ENCODE data around the gene GDF7.

Gene GDF7

DNA sequence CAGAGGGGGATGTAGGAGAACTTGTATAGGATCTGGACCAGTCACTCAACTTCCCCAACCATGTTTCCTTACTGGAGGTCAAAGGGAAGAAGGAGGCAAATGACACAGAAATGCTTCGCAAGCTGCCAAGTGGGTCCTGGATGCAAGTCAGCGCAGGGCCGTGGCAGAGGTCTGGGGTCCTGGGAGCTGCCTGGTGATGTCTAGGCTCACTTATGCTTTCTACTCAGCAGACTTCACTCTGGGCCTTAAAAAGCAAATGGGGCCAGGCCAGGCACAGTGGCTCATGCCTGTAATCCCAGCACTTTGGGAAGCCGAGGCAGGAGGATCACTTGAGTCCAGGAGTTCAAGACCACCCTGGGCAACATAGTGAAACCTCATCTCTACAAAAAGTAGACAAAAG, 36.0 kb upstream of the GDF7 start:
- Histone ChIP-seq H3K27me3 (replicated peaks; ENCODE audit: control insufficient read depth, insufficient read depth, low read length) (no peaks in the 10 kb centered on the region), H3K36me3 (ENCODE audit: control insufficient read depth, insufficient read depth, low read length, severe bottlenecking) (peaks cover 4% of the 10 kb centered on the region), H3K4me3 (ENCODE audit: low read length) (no peak overlapping the region), H3K9me3 (ENCODE audit: control insufficient read depth, low read length) (no peaks in the 10 kb centered on the region), H3K4me1 (ENCODE audit: control insufficient read depth, insufficient read depth, low read length) (peaks cover 26% of the 10 kb centered on the region), H3K9ac (ENCODE audit: low read length) (no peak overlapping the region)
- DNase-seq (ENCODE audit: low read depth), result no peak

DNA sequence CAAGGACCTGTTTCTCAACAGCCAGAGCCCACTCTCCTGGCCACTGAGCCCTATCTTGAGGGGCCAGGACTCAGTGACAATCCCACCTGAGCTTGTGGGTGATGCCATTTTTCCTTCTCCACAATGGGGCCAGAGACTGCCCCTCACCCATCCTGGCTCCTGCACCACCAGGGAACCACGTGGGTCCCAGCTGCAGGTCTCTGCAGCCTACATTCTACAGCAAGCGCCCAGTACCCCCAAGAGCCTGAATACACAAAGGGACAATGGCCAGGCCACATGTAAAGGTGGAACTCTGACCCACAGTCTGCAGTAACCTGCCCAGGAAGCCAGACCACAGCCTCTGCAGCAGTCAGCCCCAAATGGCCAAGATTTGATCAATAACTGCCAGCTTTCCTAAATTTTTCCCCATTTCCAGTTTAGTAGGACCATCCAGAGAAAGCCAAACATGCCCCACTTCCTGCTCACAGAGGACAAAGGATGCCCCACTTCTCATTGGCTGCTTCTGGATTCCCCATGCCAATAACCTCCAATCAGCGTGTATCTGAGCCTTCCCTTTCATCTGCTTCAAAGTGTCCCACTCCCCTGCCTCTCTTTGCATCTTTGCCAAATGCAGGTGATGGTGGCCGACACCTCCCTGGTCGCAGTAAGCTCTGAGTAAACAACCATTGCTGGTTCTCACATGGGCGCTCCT, 35.2 kb upstream of the GDF7 start:
- Histone ChIP-seq H3K36me3 (ENCODE audit: control insufficient read depth, insufficient read depth, low read length, severe bottlenecking) (peaks cover 4% of the 10 kb centered on the region), H3K27me3 (replicated peaks; ENCODE audit: control insufficient read depth, insufficient read depth, low read length) (no peaks in the 10 kb centered on the region), H3K9me3 (ENCODE audit: control insufficient read depth, low read length) (no peaks in the 10 kb centered on the region), H3K9ac (ENCODE audit: low read length) (no peak overlapping the region), H3K4me1 (ENCODE audit: control insufficient read depth, insufficient read depth, low read length) (peaks cover 31% of the 10 kb centered on the region), H3K4me3 (ENCODE audit: low read length) (no peak overlapping the region)
- DNase-seq (ENCODE audit: low read depth), result no peak

DNA sequence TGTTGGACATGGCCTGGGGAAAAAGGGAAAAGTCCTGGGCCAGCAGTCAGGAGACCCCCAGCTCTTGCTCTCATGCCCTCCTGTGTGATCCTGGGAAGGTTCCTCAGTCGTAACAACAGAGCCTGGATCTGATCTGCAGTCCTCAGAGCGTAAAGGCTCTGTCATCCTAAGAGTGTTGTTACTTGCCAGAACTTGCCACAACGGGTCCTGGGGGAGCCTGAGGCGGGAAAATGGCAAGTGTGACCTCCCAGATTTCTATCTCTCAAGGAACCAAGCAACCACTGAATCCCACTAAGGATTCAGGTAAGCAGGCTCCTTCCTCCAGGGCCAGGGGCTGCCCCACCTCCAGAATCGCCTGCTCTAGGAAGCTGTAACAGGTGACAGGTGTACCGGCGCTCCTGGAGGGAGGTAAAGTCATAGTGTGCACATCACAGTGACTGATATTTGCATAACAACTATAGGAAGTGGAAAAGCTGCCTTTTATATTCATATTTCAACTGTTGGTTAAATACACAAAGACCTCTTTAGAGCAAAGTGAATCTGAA, 34.4 kb upstream of the GDF7 start:
- H3K36me3 ChIP-seq (ENCODE audit: control insufficient read depth, insufficient read depth, low read length, severe bottlenecking), result peaks cover 8% of the 10 kb centered on the region
- H3K27me3 ChIP-seq (replicated peaks; ENCODE audit: control insufficient read depth, insufficient read depth, low read length), result no peaks in the 10 kb centered on the region
- H3K4me3 ChIP-seq (ENCODE audit: low read length), result no peak overlapping the region
- no peak overlapping the region for H3K9ac ChIP-seq (ENCODE audit: low read length)
- no peak for DNase-seq (ENCODE audit: low read depth)
- H3K4me1 ChIP-seq (ENCODE audit: control insufficient read depth, insufficient read depth, low read length), result peaks cover 25% of the 10 kb centered on the region
- no peaks in the 10 kb centered on the region for H3K9me3 ChIP-seq (ENCODE audit: control insufficient read depth, low read length)

DNA sequence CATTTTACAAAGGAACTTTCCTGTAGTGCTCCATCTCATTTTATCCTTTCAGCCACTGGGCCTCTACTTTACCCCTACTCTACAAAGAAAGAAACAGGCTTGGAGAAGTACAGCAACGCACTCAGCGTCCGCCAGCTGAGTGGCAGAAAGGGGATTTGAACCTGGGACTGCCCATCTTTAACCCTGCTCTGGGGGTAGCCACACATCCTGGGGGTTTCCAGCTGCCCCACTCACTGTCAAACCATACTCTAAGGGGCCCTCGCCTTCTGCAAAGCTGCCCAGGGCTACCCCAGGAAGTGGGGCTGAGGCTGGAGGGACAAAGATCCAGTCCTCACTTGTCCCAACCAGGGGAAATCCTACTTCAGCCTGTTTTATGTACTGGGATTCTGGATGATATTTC, 33.9 kb upstream of the GDF7 start:
- H3K4me3 ChIP-seq (ENCODE audit: low read length), result no peak overlapping the region
- H3K27me3 ChIP-seq (replicated peaks; ENCODE audit: control insufficient read depth, insufficient read depth, low read length), result no peaks in the 10 kb centered on the region
- H3K9me3 ChIP-seq (ENCODE audit: control insufficient read depth, low read length), result no peaks in the 10 kb centered on the region
- no peak for DNase-seq (ENCODE audit: low read depth)
- H3K36me3 ChIP-seq (ENCODE audit: control insufficient read depth, insufficient read depth, low read length, severe bottlenecking), result peaks cover 12% of the 10 kb centered on the region
- no peak overlapping the region for H3K9ac ChIP-seq (ENCODE audit: low read length)
- H3K4me1 ChIP-seq (ENCODE audit: control insufficient read depth, insufficient read depth, low read length), result peaks cover 25% of the 10 kb centered on the region

DNA sequence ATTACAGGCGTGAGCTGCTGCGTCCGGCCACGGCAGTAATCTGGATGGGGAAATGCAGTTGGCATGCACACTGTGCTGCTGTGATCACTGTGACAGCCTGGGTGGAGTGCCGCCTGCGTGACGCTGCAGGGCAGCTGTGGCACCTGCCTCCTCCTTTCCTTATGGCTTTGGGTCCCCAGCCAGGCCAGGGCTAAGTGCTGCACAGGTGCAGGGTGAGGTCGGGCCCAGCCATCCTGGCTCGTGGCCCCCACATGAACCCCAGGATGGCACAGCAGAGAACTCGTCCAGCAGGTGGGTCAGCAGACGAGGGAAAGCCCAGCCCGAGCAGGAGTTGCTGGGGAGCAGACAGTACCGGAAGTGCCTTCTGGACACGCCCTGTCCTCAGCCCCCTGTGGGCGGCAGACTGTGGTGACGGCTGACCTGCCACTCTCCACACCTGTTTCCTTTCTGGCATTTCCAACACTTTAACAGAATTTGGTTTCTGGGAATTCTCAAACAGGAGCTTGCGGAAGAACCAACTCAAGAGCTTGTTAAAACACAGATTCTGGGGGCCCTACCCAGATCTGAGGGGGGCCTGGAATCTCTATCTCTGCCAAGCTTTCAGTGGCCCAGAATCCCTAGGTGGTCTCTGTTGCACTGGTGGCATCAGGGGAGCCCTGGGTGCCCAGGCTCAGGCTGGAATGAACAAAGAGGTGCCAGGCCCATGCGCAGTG, 33.0 kb upstream of the GDF7 start:
- DNase-seq (ENCODE audit: low read depth), result no peak
- H3K4me3 ChIP-seq (ENCODE audit: low read length), result no peak overlapping the region
- H3K4me1 ChIP-seq (ENCODE audit: control insufficient read depth, insufficient read depth, low read length), result peaks cover 25% of the 10 kb centered on the region
- H3K9me3 ChIP-seq (ENCODE audit: control insufficient read depth, low read length), result no peaks in the 10 kb centered on the region
- H3K36me3 ChIP-seq (ENCODE audit: control insufficient read depth, insufficient read depth, low read length, severe bottlenecking), result peaks cover 16% of the 10 kb centered on the region
- H3K27me3 ChIP-seq (replicated peaks; ENCODE audit: control insufficient read depth, insufficient read depth, low read length), result no peaks in the 10 kb centered on the region
- H3K9ac ChIP-seq (ENCODE audit: low read length), result no peak overlapping the region

DNA sequence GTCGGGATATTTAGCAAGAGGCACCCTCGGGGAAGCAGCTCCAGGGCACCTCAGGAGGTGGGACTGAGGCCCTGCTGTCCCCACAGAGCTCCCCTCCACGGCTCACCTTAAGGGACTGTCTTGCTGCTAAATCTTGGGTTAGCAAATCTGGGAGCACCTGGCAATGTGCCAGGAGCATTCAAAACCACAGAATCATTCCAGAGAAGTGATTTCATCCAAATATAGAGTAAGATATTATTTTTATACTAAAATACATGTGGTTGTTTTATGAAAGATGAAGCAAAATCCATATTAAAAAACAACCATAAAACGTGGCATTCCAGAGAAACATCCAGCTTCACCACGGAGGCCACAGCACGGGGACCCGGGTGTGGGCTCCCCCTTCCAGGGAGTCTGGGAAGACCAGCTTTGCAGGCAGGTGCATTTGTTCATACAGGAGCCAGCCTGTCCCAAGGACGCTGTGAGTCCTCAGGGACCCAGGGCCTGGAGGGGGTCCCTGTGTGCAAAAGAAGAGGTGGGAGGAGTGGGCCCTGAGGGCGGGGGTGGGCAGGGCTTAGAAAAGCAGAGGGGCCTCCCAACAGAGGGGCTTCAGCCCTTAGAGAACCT, 32.3 kb upstream of the GDF7 start:
- peaks cover 25% of the 10 kb centered on the region for H3K4me1 ChIP-seq (ENCODE audit: control insufficient read depth, insufficient read depth, low read length)
- H3K4me3 ChIP-seq (ENCODE audit: low read length), result no peak overlapping the region
- H3K9ac ChIP-seq (ENCODE audit: low read length), result no peak overlapping the region
- H3K36me3 ChIP-seq (ENCODE audit: control insufficient read depth, insufficient read depth, low read length, severe bottlenecking), result peaks cover 18% of the 10 kb centered on the region
- DNase-seq (ENCODE audit: low read depth), result peak; percentile 71
- H3K9me3 ChIP-seq (ENCODE audit: control insufficient read depth, low read length), result no peaks in the 10 kb centered on the region
- no peaks in the 10 kb centered on the region for H3K27me3 ChIP-seq (replicated peaks; ENCODE audit: control insufficient read depth, insufficient read depth, low read length)

DNA sequence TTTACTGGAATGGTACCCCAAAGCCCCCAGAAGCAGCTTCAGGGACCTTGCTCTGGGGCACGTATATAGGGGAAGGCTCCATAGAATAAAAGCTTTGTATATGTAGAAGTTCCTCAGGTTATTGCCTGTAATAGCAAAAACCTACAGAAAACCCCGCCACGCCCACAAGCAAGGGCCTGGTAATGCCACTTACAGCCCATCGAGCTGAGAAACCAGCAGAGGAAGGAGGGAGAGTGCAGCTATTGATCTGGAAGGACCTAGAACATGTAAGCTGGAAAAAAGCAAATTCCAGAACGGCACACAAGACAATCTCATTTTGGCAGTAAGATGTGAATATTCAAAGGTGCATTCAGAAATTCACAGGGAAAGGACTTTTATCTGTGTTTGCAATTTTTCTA, 31.8 kb upstream of the GDF7 start:
- Histone ChIP-seq H3K9me3 (ENCODE audit: control insufficient read depth, low read length) (no peaks in the 10 kb centered on the region), H3K9ac (ENCODE audit: low read length) (peak overlapping the region; percentile 71), H3K4me1 (ENCODE audit: control insufficient read depth, insufficient read depth, low read length) (peaks cover 25% of the 10 kb centered on the region), H3K36me3 (ENCODE audit: control insufficient read depth, insufficient read depth, low read length, severe bottlenecking) (peaks cover 23% of the 10 kb centered on the region), H3K4me3 (ENCODE audit: low read length) (no peak overlapping the region), H3K27me3 (replicated peaks; ENCODE audit: control insufficient read depth, insufficient read depth, low read length) (no peaks in the 10 kb centered on the region)
- DNase-seq (ENCODE audit: low read depth), result no peak

DNA sequence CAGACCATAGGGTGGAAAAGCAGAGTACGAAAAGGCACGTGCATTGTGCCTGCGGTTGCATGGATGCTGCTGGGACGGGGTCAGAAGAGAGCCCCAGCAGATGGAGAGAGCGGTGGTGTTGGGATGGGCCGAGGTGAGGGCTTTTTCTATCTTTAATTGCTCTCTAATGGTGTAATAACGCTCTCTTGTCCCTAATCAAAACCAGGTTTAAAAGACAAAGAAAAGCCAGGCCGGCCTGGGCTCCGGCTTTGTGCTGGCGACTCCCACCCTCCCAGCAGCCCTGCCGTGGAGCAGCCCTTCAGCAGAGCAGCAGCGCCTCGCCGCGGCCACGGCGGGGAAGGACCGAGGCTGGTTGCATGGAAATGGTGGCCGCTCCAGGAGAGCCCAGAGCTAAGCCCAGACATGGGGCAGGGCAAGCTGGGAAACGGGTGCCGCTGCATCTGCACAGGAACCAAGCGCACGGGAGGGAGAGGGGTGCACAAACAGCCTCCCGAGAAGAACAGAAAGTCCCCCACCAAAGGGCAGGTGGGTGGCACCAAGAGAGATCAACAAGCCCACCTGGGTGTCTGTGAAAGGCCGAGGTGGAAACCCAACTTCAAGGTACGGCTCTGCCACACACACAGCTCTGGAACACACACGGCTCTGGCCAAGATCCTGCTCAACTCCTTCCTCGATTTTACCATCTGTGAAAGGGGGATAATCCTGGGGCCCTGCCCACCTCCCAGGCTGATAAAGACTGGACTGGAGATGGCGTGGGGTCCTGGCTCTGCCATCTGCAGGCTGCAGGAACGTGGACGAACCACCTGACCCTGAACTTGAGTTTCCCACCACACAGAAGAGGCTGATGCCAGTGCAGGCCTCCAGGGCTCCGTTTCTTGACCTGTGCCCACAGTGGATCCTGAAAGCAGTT, 31.0 kb upstream of the GDF7 start:
- H3K27me3 ChIP-seq (replicated peaks; ENCODE audit: control insufficient read depth, insufficient read depth, low read length), result no peaks in the 10 kb centered on the region
- H3K9ac ChIP-seq (ENCODE audit: low read length), result peak overlapping the region; percentile 71
- H3K9me3 ChIP-seq (ENCODE audit: control insufficient read depth, low read length), result no peaks in the 10 kb centered on the region
- peak; percentile 95 for DNase-seq (ENCODE audit: low read depth)
- H3K4me3 ChIP-seq (ENCODE audit: low read length), result no peak overlapping the region
- peaks cover 24% of the 10 kb centered on the region for H3K36me3 ChIP-seq (ENCODE audit: control insufficient read depth, insufficient read depth, low read length, severe bottlenecking)
- peaks cover 25% of the 10 kb centered on the region for H3K4me1 ChIP-seq (ENCODE audit: control insufficient read depth, insufficient read depth, low read length)

DNA sequence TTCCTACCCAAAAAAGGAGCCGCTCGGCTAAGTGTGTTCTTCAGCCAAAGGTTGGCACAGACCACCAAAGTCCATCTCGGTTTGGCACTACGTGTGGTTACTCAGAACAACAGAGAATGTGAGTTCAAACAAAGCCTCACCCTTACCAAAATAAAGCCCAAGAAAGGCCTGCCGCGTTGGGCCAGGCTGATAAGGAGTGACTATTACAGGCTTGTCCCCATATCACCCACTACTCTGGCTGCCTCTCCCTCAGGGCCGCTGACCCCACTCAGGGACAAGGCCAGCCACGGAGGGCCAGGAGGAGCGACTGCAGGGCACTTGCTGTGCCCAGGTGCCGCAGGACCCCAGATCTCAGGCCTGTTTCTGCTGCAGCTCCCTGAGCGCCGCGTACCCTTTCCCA, 29.8 kb upstream of the GDF7 start:
- DNase-seq (ENCODE audit: low read depth), result no peak

DNA sequence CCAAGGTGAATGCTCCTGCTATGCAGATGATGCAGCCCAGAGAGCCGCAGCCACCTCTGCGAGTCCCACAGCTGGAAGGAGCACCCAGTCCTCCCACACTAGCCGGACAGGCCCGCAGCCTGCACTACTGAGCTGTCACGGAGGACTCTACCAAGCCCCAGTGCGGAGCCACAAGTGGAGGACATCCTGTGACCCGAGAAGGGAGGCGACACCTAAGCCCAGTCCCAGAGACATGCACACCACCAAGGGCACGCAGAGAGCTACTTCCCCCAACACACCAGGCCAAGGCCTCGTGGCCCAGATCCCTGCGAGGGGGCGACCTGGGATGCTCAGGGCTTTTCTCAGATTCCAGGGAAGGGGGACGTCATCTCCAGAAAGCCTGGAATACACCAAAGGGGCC, 28.9 kb upstream of the GDF7 start:
- Histone ChIP-seq H3K4me3 (ENCODE audit: low read length) (no peak overlapping the region), H3K9ac (ENCODE audit: low read length) (no peak overlapping the region), H3K27me3 (replicated peaks; ENCODE audit: control insufficient read depth, insufficient read depth, low read length) (no peaks in the 10 kb centered on the region), H3K4me1 (ENCODE audit: control insufficient read depth, insufficient read depth, low read length) (peaks cover 38% of the 10 kb centered on the region), H3K36me3 (ENCODE audit: control insufficient read depth, insufficient read depth, low read length, severe bottlenecking) (peaks cover 24% of the 10 kb centered on the region), H3K9me3 (ENCODE audit: control insufficient read depth, low read length) (no peaks in the 10 kb centered on the region)
- DNase-seq (ENCODE audit: low read depth), result no peak

More for the DNA sequence above, 29.8 kb upstream of the GDF7 start:
- Histone ChIP-seq H3K9ac (ENCODE audit: low read length) (no peak overlapping the region), H3K4me1 (ENCODE audit: control insufficient read depth, insufficient read depth, low read length) (peaks cover 36% of the 10 kb centered on the region), H3K9me3 (ENCODE audit: control insufficient read depth, low read length) (no peaks in the 10 kb centered on the region), H3K4me3 (ENCODE audit: low read length) (no peak overlapping the region), H3K27me3 (replicated peaks; ENCODE audit: control insufficient read depth, insufficient read depth, low read length) (no peaks in the 10 kb centered on the region), H3K36me3 (ENCODE audit: control insufficient read depth, insufficient read depth, low read length, severe bottlenecking) (peaks cover 24% of the 10 kb centered on the region)

All from adipocyte (in vitro differentiated cells).